ENCODE measurements around the gene HNF4A. TPM values are rescaled to one million over a fixed set of nuclear protein-coding genes. Genes with fewer than 3 reads are reported as not detected.

Gene HNF4A
- total RNA-seq, 2 donors from 2014 or later, result 301 to 321 TPM

DNA sequence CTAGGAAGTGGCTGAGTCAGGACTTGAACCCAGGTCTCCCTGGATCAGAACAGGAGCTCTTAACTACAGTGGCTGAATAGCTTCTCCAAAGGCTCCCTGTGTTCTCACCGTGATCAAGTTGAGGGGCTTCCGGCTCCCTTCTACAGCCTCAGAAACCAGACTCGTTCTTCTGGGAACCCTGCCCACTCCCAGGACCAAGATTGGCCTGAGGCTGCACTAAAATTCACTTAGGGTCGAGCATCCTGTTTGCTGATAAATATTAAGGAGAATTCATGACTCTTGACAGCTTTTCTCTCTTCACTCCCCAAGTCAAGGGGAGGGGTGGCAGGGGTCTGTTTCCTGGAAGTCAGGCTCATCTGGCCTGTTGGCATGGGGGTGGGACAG is 75.6 kb downstream of the HNF4A start:
- DNase-seq (no peak), ATAC-seq (no peak)
- intact Hi-C loops (cut with DNase I, micrococcal nuclease), result no loop called here

DNA sequence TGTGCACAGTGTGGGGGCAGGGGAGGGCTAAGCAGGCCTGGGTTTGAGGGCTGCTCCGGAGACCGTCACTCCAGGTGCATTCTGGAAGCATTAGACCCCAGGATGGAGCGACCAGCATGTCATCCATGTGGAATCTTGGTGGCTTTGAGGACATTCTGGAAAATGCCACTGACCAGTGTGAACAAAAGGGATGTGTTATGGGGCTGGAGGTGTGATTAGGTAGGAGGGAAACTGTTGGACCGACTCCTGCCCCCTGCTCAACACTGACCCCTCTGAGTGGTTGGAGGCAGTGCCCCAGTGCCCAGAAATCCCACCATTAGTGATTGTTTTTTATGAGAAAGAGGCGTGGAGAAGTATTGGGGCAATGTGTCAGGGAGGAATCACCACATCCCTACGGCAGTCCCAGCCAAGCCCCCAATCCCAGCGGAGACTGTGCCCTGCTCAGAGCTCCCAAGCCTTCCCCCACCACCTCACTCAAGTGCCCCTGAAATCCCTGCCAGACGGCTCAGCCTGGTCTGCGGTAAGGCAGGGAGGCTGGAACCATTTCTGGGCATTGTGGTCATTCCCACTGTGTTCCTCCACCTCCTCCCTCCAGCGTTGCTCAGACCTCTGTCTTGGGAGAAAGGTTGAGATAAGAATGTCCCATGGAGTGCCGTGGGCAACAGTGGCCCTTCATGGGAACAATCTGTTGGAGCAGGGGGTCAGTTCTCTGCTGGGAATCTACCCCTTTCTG is 76.2 kb downstream of the HNF4A start:
- intact Hi-C loops (cut with DNase I, micrococcal nuclease), result no loop called here

DNA sequence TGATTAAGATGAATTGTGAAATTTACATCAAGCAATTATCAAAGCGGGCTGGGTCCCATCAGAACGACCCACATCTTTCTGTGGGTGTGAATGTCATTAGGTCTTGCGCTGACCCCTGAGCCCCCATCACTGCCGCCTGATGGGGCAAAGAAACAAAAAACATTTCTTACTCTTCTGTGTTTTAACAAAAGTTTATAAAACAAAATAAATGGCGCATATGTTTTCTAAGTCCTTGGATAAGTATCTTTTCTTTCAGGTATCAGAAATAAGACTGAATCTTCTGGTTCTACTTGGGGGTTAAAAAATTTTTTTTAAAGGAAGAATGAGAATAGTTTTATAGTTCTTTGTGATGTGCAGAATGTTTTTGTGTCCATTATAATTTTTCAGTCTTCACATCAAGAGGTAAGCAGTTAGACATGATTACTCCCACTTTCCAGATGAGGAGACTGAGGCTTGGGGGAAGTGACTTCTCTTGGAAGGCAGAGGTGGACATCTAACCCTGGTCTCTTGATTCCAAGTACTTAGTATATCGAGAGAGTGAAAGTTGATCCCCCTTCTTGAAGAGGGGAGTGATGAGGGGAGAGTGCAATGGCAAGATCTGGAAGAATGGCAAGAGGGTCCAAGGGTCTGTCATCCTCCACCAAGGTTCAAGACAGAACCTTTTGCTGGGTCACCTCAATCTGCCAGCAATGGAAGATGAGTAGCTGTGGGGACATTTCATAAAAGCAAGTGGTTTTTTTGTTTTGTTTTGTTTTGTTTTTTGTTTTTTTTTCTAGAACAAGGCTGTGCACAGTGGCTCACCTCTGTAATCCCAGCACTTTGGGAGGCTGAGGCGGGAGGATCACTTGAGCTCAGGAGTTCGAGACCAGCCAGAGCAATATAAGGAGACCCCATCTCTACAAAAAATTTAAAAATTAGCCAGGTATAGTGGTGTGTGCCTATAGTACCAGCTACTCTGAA is 77.4 kb downstream of the HNF4A start:
- no peak for DNase-seq
- intact Hi-C loops (cut with DNase I, micrococcal nuclease), result no loop called here
- ATAC-seq, result no peak

More for the DNA sequence above, 76.2 kb downstream of the HNF4A start:
- ATAC-seq (no peak), DNase-seq (no peak)

DNA sequence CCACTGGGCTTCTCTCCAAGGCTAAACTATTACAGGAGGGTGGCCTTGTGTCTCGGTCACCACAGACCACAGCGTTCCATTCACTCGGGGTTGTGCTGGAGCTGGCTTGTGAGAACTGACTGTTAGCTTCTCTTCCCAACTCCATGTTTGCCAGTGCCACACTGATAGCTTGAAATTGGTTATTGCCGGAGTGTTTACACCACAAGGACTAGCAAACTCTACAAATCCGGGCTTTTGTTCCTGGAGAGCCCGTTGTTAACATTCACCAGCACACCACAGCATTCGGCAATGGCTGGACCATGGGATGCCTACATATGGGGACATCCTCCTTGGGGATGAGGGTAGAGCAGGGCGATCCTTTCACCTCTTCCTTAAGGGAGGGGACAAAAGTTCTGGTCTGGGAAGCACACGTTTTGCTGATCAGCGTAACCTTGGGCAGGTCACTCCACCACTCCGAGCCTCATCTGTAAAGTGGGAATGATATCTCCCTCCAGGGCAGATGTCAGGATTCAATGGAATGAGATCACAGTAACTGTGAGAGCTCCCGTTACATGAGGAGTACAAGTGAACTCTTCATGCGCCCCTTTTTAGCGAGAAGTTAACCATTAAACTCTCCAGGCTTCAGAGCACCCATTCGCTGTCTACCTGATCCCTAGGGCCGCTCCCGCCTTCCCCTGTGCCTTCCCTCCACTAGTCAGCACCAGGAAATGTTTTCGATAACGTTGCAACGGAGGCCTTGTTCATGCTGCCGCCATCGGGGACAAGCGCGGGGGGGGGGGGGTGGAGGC is 78.4 kb downstream of the HNF4A start:
- peak; percentile 80 to 87 for DNase-seq
- ATAC-seq, result peak; percentile 66
- intact Hi-C loops (cut with DNase I, micrococcal nuclease), result no loop called here

DNA sequence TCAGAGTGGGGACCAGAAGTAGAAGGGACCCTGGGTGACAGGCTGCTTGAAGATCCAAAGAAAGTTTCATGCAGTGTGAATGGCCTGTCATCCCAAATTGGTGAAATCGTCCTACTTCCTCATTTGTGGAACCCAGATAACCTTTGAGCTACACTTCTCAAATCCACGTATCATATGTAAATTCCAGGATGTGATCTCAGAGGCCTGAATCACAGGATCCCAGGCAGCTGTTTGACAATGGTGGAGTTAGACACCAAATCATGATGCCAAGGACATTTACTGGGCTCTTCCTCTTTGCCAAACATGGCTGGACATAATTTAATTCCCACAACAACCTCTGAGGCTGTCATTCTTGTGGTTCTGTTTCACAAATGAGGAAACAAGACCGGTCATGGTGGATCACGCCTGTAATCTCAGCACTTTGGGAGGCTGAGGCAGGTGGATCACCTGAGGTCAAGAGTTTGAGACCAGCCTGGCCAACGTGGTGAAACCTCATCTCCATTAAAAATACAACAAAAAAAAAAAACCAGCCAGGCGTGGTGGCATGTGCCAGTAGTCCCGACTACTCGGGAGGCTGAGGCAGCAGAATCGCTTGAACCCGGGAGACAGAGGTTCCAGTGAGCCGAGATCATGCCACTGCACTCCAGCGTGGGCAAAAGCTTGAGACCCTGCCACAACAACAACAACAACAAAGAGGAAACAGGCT is 80.3 kb downstream of the HNF4A start:
- ATAC-seq, result peak; percentile 60
- intact Hi-C loops (cut with DNase I, micrococcal nuclease), result no loop called here

DNA sequence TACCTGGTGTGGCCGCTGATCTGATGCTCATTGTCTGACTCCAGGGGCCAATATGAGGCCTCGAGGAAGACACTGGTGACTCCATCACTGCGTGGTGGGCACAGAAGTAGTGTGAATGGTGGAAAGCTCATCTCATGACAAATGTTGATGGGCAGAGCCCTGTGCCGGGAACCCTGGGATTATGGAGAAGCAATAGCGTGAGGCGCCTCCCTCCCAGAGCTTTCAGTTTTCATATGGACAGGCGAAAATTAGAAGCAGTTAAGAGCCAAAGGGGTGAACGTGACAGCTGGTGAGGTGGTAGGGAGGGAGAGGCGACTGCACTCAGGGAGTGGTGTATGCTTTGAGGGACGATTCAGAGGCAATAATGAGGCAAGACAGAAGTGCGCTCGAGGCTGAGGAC is 80.9 kb downstream of the HNF4A start:
- ATAC-seq (peak; percentile 1), DNase-seq (no peak)
- intact Hi-C loops (cut with DNase I, micrococcal nuclease), result no loop called here

More for the DNA sequence above, 80.3 kb downstream of the HNF4A start:
- DNase-seq, result peak in 1 of 2 donors; percentile 69

DNA sequence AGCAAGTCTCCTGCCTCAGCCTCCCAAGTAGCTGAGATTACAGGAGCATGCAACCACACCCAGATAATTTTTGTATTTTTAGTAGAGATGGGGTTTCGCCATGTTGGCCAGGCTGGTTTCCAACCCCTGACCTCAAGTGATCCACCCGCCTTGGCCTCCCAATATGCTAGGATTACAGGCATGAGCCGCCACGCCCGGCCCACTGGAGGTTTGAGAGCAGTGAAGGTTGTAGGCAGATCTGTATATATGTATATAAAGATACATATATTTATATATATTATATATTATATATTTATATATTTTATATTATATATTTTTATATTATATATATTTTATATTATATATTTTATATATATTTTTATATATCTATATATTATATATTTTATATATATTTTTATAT is 82.0 kb downstream of the HNF4A start:
- ATAC-seq (no peak), DNase-seq (no peak)
- intact Hi-C loops (cut with DNase I, micrococcal nuclease), result no loop called here

DNA sequence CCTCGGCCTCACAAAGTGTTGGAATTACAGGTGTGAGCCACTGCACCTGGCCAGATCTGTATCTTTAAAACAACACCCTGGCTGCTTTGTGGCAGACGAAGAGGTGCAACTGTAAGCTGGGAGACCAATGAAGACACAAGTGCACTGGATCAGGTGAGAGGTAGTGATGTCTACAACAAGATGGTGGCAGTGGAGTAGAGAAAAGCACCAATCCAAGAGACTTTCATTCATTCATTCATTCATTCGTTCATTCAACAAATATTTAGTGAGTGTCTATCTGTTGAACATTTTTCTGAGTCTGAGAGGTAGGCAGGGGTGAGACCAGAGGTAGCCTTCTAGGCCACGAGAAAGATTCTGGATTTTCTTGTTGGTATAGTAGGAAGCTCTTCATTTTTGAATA is 83.3 kb downstream of the HNF4A start:
- DNase-seq (no peak), ATAC-seq (no peak)
- intact Hi-C loops (cut with DNase I, micrococcal nuclease), result no loop called here

DNA sequence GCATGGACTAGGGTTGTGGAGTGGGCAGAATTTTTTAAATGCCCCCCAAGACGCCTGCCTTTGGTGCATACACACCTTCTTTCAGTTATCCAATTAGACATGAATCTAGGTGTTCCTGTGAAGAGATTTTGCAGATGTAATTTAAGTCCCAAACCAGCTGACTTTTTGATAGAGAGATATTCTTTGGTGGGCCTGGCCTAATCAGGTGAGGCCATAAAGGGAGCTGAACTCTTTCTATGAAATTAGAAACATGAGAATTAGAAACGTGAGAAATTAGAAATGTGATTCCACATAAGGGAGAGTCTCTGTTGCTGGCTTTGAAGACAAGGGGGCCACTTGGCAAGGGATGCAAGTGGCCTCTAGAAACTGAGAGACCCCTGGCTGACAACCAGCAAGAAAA is 83.8 kb downstream of the HNF4A start:
- ATAC-seq, result no peak
- no peak for DNase-seq
- intact Hi-C loops (cut with DNase I, micrococcal nuclease), result no loop called here

DNA sequence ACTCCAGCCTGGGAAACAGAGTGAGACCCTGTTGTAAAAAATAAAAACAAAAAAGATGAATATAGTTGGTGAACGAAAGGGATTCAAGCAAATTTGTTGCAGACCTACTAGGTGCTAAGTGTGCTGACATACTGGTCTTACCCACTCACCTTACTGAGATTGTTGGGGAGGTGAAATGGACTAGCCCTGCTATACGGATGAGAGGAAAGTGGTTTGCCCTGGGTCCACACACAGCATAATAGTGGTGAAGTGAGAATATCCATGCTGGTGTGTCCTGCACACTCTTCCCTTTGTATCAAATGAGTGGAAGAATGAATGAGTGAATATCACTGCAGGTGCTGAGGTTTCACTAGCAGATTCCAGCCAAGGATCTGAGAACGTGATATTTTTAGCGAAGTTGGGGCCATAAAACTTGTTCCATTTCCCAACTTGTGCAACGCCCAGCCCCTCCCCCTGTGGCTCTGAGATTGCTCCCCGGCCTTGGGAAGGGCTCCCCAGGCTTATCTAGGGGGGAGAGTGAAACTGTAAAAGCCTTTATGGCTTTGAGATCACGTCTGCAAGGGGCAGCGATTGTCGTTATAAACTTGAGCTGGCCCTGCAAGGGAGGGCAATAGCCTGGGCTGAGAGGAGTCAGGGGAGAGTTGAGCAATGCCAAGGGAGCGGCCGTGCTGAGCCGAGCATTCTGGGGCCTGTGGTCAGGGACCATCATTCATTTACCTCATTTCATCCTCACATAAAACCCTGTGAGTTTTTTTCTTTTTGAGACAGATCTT is 87.0 kb downstream of the HNF4A start:
- ATAC-seq (peak; percentile 85), DNase-seq (peak; percentile 90 to 92)
- intact Hi-C loops (cut with DNase I, micrococcal nuclease), result no loop called here

DNA sequence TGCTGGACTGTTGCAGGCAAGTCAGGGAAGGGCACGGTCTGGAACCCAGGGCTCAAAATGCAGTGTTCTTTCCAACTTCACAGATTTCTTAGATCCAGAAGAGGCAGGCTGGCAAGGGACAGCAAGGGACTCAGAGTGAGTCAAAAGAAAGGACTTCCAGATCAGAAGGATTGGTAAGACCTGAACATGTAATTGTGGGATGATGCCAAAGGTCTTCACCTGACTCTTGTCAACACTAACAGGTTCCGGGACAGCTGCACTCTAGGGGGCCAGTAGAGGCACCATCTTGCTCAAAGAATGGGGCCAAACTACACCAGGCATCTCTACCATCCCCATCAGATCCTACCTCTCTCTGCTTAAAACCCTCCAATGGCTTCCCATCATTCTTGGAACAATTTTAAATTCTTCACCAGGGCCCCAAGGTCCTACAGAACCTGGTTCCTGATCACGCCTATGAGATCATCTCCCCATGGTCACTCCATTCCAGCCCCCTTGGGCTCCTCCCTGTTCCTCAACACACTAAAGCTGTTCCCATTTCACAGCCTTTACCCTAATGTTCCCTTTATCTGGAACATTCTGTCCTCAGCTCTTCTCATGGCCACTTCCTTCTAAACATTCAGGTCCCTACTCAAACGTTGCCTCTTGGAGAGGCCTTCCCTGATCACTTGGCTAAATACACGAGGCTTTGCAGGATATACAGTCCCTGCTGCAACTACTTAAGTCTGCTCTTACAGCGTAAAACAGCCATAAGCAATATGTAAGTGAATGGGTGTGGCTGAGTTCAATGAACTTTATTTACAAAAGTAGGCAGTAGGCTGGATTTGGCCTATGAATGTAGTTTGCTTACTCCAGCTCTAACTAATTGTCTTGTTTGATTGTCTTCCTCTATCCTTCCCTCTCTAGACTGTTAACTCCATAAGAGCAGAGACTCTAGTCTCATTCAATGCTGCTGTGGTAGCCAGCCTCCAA is 90.5 kb downstream of the HNF4A start:
- intact Hi-C loops (cut with DNase I, micrococcal nuclease), result no loop called here
- DNase-seq, result peak in 1 of 2 donors; percentile 65
- peak; percentile 54 for ATAC-seq

DNA sequence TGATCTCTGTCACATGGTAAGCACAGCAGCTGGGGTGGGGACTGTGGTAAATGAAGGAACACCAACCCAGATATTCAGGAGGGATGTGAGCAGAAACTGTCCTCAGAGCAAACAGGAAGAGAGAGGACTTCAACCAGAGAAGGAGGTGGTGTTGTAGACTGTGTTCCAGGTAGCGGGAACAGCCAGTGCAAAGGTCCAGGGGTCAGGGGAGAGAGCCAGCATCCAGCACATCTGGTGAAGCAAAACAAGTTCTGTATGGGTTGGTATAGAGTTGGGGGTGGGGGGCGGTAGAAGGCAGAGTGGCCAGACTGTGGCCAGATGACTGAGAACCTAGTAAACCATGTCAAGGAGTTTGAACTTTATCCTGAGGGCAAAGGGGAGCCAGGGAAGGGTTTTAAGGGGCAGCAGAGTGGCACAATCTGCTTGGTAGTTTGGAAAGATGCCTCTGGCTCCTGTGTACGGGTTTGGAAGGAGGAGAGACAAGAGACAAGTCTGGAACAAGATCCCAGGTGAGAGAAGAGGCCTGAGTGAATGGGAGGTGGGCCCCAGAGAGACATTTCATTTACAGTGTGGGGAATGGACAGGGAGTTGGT is 92.4 kb downstream of the HNF4A start:
- intact Hi-C loops (cut with DNase I, micrococcal nuclease), result no loop called here
- DNase-seq, result no peak
- ATAC-seq, result peak; percentile 27

DNA sequence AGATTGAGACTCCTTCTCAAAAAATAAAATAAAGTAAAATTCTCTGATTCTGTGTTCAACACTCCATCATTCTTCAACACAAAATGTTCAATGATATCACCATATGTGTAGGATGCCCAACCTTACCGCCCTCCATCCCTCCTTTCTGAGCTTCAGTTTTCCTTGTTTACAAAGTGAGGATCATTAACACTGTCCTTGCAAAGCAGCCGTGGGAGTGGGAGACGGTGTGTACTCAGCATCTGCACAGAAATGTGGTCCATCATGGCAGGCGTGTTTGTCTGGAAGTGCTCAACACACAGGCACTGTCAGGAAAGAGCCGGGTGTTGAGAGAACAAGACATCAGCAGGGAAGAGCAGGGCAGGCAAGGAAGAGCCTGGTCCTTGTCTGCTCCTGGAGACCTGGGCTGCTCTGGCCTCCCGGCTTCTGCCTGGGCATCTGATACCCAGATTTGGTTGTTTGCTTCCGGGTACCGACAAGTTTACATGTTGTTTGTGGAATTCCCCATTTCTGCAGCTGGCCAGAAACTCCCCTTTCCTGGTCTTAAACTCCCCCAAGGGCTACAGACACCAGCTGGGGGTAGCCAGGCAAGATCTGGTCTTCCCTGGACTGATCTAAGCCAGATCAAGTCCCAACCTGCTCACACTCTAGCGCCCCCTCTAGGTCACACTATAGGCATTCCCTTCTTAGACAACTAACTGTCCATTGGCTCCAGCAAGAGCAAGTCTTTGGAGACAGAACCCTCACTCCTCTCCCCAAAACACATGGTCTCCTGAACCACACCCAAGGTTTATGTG is 93.5 kb downstream of the HNF4A start:
- ATAC-seq (no peak), DNase-seq (no peak)
- intact Hi-C loops (cut with DNase I, micrococcal nuclease), result no loop called here

DNA sequence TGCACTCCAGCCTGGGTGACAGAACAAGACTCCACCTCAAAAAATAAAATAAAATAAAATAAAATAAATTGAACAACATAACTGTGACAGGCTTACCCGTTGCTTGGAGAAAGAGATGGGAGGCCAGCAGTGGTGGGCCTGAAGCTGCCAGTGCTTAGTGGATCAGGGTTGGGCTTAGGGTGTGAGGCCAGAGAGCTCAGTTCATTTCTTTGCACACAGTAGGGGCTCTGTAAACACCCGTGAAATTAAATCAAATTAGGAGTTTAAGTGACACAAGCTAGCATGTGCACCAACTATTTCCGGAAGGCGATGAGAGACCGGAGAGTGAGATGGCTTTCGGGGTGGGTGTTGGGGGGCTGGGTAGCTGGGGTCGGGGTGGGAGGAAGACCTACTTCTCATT is 94.4 kb downstream of the HNF4A start:
- ATAC-seq (no peak), DNase-seq (no peak)
- intact Hi-C loops (cut with DNase I, micrococcal nuclease), result no loop called here

DNA sequence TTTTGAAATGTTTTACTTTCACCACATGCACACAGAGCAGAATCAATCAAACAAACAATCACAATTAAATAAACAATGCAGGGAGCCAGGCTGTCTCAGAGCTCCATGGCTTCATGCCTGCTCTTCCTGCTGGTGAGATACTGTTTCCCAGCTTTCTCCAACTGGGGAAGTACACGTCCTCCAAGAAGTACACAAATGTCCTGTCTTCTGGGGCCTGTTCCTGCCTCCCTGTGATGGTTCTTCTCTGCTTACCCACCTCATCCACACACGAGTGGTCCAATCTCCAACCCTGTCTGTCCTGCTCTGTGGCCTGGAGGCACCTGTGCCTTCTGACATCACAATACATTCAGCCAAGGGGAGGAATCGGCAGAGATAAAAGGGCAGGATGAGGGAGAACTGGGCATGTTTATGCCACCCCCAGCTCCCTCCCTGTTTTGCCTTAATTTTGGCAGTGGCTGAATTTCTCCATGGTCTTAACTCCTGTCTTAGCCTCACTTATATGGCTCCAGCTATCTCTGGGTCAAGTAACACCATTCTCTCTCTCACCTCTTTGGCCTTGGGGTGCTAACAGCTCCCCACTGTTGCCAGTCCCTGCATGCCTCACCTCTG is 94.9 kb downstream of the HNF4A start:
- intact Hi-C loops (cut with DNase I, micrococcal nuclease), result no loop called here
- ATAC-seq (no peak), DNase-seq (no peak)

Measured in left colon (tissue), 2 donors.